Measurements from ENCODE around the gene FNDC3B. TPM values are rescaled to one million over a fixed set of nuclear protein-coding genes. Genes with fewer than 3 reads are reported as not detected.

Gene FNDC3B
- total and polyA plus RNA-seq, 2 donors (not counting 3 experiments of a cell fraction or from before 2014, with no cell fraction given), result 91.6 to 295 TPM

DNA sequence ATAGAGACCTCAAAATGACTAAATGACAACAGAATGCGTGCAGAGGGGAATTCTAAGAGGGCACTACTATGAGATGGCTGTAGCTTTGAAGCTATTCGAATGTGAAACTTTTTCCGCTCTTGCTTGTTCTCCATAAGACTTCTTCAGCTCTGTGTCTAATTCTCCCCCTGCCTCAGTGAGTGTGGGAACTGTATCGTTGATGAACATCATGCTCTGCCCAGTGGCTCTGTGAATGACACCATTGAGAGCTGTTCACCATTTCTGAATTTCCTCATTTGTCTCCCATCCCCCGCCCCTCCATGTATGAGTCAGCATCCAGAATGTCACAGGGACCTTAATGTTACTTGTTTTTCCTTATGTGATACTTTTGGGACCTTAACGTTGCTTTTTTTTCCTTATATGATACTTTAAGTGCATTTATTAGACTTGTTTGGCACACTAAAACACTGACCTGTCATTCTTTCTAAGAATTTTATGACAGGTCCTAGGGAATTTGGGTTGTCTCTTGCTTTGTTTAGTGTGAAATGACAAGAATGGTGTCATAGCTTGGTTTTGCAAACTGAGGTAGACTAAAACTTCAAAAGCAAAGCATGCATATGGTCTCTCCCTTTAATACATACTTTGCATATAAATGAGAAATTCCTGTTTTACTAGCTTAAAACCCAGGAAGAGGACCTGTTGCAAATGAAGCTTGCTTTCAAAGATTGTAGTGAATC is 99.6 kb downstream of the FNDC3B start:
- no peak overlapping the region for H3K4me3 ChIP-seq (replicated peaks in 1 of 3; ENCODE audit: insufficient read depth in 1 of 3, low read depth in 1 of 3, low read length in 3 of 3)
- H3K4me1 ChIP-seq (ENCODE audit: control insufficient read depth, extremely low read depth, insufficient read depth, low read length), result peaks cover 90% of the 10 kb centered on the region
- no peaks in the 10 kb centered on the region for H4K20me1 ChIP-seq (replicated peaks; ENCODE audit: control insufficient read depth, extremely low read depth, insufficient read depth, low read length)
- dilution Hi-C loops (cut with MboI; ENCODE audit: extremely low pct_ligation_motif_present, low sequenced_read_pairs) (no loop called here), intact Hi-C loops (cut with micrococcal nuclease) (loop anchor here (1.0 to 5.0 kb wide), 3 partner anchors 9 to 178 kb away; no protein-coding TSS in a partner anchor)
- H3K79me2 ChIP-seq (ENCODE audit: control insufficient read depth, insufficient read depth, low read length), result peaks cover 41% of the 10 kb centered on the region
- peak overlapping the region; percentile 99 for H3K27ac ChIP-seq (ENCODE audit: insufficient read depth, low read depth, low read length)
- ChIA-PET POLR2A (interaction anchor here (0.6 kb wide), 1 partner anchor 94 kb away, joined by 3 read pairs; no protein-coding TSS in a partner anchor), CTCF (interaction anchor here (0.7 to 1.8 kb wide), 7 partner anchors 10 to 366 kb away, joined by 3 to 6 read pairs (median 3); no protein-coding TSS in a partner anchor)
- BruUV-seq (replicated peaks), result no TSS peak
- peak; percentile 11 for TF ChIP-seq GATA2 (IDR thresholded peaks at IDR 0.05; ENCODE audit: insufficient read depth, insufficient read length, low read depth, low read length)
- peak; percentile 47 for TF ChIP-seq POLR2AphosphoS5 (IDR thresholded peaks at IDR 0.05; ENCODE audit: insufficient read depth, low read depth, low read length)
- TF ChIP-seq POLR2A (IDR thresholded peaks at IDR 0.05; ENCODE audit: low read depth, low read length), result peak; percentile 41
- TF ChIP-seq, protein P1, sequence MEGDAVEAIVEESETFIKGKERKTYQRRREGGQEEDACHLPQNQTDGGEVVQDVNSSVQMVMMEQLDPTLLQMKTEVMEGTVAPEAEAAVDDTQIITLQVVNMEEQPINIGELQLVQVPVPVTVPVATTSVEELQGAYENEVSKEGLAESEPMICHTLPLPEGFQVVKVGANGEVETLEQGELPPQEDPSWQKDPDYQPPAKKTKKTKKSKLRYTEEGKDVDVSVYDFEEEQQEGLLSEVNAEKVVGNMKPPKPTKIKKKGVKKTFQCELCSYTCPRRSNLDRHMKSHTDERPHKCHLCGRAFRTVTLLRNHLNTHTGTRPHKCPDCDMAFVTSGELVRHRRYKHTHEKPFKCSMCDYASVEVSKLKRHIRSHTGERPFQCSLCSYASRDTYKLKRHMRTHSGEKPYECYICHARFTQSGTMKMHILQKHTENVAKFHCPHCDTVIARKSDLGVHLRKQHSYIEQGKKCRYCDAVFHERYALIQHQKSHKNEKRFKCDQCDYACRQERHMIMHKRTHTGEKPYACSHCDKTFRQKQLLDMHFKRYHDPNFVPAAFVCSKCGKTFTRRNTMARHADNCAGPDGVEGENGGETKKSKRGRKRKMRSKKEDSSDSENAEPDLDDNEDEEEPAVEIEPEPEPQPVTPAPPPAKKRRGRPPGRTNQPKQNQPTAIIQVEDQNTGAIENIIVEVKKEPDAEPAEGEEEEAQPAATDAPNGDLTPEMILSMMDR (IDR thresholded peaks at IDR 0.05; ENCODE audit: extremely low read depth in 1 of 2, insufficient read depth in 1 of 2, low read depth in 1 of 2, low read length in 2 of 2), result no peak
- no peak for TF ChIP-seq EZH2 (IDR thresholded peaks at IDR 0.05; ENCODE audit: borderline replicate concordance, low read depth, low read length, severe bottlenecking)
- no peak for TF ChIP-seq MAX (IDR thresholded peaks at IDR 0.05; ENCODE audit: insufficient read depth, insufficient read length)
- peak; percentile 87 for TF ChIP-seq FOS (IDR thresholded peaks at IDR 0.05; ENCODE audit: borderline replicate concordance, insufficient read depth, low read length)
- TF ChIP-seq JUN (IDR thresholded peaks at IDR 0.05; ENCODE audit: borderline replicate concordance, insufficient read depth, insufficient read length, low read depth), result peak; percentile 53
- DNase-seq (ENCODE audit: low read depth, low spot score) (peak; percentile 78), FAIRE-seq (peak; percentile 28)
- peak overlapping the region; percentile 83 for H3K9ac ChIP-seq (replicated peaks; ENCODE audit: extremely low read depth, insufficient read depth, low read length)
- peaks cover 2 to 6% of the 10 kb centered on the region in 2 experiments for H3K36me3 ChIP-seq (ENCODE audit: control insufficient read depth in 2 of 2, extremely low read depth in 1 of 2, insufficient read depth in 2 of 2, low read length in 2 of 2)
- H3K27me3 ChIP-seq (ENCODE audit: control insufficient read depth in 2 of 2, insufficient read depth in 2 of 2, low read length in 2 of 2), result no peaks in the 10 kb centered on the region
- peak overlapping the region; percentile 57 for H3K4me2 ChIP-seq (ENCODE audit: insufficient read depth, low read length)
- no peak overlapping the region for H2AFZ ChIP-seq (ENCODE audit: low read depth, low read length)
- no peaks in the 10 kb centered on the region for H3K9me1 ChIP-seq (replicated peaks; ENCODE audit: control insufficient read depth, extremely low read depth, insufficient read depth, low read length)
- no peaks in the 10 kb centered on the region for H3K9me3 ChIP-seq (replicated peaks; ENCODE audit: control insufficient read depth, insufficient read depth, low read length)
